A549 treated with Mapracorat at 1 μM for 4 hours (cell line): ENCODE measurements around the gene H1-8. TPM values are rescaled to one million over a fixed set of nuclear protein-coding genes. Genes with fewer than 3 reads are reported as not detected.

Experiments used
- total RNA-seq: library from RNA; stranded (reverse); fragments of 200-300 nt; extraction: Qiagen RNA extraction; gene quantifications from 5 replicates; pipeline ENCODE4 v1.2.3, GENCODE V29; 2022

The H1-8 gene
- total RNA-seq: not detected in 5 replicates

DNA sequence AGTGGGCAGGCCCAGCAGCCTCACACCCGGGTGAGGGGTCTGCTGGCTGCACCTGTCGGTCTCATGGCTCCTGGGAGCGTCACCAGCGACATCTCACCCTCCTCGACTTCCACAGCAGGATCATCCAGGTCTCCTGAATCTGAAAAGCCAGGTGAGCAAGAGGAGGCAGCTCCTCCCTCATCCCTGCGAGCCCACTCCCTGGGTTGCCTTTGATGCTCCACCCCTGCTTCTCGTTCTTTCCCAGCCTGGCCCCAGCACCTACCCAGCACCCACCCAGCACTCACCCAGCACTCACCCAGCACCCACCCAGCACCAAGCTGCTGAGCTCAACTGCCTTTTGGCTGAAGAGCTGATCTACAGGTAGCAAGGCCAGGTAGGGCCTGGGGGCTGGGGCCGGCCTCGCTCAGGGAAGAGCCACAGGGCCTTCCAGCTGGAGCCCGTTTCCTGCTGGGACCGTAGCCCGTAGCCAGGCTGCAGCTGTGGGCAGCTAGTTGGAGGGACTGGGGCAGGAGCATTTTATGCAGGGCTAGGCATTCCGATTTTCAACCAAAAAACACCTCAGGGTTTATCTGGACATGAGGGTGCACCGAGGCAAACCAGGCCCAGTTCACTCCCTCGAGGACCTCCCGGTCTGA lies at the start of gene H1-8:
H1-8 (plus strand) TSS at position 20 of the 635 bp plus-strand sequence; CDS start at position 64, 44 bp downstream.

GRCh38 chr3:129528589-129529100 lies 14.3 kb upstream of the H1-8 start, which contains the start of gene RHO:
Gene RHO (plus strand): TSS chr3:129528639. CDS start chr3:129528734, 95 bp downstream.

Other genes starting within 250 kb of the H1-8 start
- 0.59 to 0.95 TPM (median 0.85 TPM) in 5 replicates for gene EFCAB12, start 114.5 kb upstream of the H1-8 start, total RNA-seq
- 16.6 to 21.4 TPM (median 20.9 TPM) in 5 replicates for gene MBD4, start 103.2 kb upstream of the H1-8 start, total RNA-seq
- gene IFT122, start 103.0 kb upstream of the H1-8 start, total RNA-seq: 11.5 to 13.2 TPM (median 12.9 TPM) in 5 replicates
- not detected in 5 replicates for gene RHO, start 14.5 kb upstream of the H1-8 start, total RNA-seq
- 81.7 to 104 TPM (median 95.4 TPM) in 5 replicates for gene PLXND1, start 63.5 kb downstream of the H1-8 start, total RNA-seq